Stimulated activated CD4-positive, alpha-beta T cell treated with anti-CD3 and anti-CD28 coated beads, Interleukin-15, amount 100 ng/mL, for 1 hour (primary cell): ENCODE measurements around the gene TMEM41B.
"Not testable (repeated sequence)": the region's sequence is repeated elsewhere in the genome, so short reads cannot be mapped to it uniquely, and the experiment has no call there.

Experiments used
- DNase-seq, 2 donors: peaks; one replicate each; pipeline ENCODE4 v3.0.0-alpha.2; 2020; ENCODE audit warnings: low read depth in 1 of 2, low spot score in 1 of 2

The TMEM41B gene

GRCh38 chr11:9263840-9264315 is 50.5 kb downstream of the TMEM41B start:
- DNase-seq = no peak

GRCh38 chr11:9260838-9261146 is 53.6 kb downstream of the TMEM41B start:
- DNase-seq = not testable (repeated sequence)

GRCh38 chr11:9259981-9260837 is 54.2 kb downstream of the TMEM41B start:
- no peak for DNase-seq

- not testable (repeated sequence) for DNase-seq
These were observed 56.1 kb downstream of the TMEM41B start for GRCh38 chr11:9258279-9258678.

DNA sequence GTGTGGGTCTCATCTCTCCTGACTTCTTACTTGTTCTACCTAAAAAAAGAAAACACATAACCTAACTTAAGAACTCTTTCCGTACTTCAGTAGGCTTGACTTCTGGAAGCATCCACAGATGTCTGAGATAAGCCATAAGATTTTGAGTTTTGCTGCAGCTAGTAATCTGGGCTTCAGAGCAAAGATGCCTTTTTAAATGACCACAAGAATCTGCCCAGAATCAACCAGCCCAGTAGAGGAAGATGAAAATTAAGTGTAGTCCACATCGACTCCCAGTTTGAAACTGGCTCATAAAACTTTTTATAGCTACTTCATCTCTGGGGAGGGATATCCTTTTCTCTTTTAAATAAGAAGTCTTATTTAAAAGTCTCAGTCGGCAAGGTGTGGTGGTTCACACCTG is 60.0 kb downstream of the TMEM41B start:
- no peak for DNase-seq

DNA sequence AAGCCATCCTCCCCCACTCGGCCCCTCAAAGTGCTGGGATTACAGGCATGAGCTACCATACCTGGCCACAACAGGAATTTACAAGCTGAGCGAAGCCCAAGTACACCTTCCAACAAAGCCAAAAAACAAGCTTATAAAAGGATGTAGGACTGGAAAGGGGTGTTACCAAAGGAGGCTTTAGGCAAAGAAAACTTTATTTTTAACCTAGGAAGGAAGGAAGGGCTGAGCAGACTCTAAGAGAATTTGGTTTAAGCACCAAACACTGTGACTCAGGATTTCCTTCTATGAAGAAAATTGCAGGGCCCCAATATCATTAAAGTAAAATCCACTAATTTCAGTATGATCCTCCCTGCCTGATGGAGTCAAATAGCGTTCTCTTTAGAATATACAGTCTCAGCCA is 61.3 kb downstream of the TMEM41B start:
- no peak for DNase-seq

GRCh38 chr11:9251311-9251710 is 63.1 kb downstream of the TMEM41B start:
- no peak for DNase-seq

DNA sequence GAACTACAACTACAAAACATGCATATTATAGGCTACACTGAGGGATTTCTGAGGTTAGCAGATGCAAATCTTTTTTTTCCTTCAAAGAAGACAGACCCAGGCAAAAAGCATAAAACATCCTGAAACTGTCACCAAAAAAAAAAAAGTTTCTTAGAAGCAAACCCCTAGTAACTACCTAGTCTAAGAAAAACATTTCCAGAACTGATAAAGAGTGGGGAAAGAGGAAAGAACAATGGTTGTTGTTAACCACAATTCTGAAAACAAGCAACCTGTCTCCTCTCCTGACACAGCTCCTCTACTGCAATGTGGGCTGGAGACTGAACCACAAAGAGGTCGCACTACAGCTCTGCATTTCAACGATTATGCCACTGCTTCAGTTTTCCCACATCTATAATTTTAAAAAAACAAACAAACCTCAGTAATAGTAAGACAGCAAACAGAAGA is 64.2 kb downstream of the TMEM41B start:
- no peak for DNase-seq

DNA sequence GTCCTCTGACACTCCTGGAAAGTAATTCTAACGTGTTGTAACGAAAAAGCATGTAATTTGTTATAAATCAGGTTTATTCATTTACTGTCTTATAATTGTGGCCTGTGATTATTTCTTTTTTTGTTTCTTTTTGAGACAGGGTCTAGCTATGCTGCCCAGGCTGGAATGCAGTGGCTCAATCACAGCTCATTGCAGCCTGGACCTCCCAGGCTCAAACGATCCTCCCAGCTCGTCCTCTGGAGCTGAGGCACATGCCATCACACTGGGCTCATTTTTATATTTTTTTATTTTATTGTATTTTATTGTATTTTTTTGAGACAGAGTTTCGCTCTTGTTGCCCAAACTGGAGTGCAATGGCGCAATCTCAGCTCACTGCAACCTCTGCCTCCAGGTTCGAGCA is 65.1 kb downstream of the TMEM41B start:
- DNase-seq = no peak

- DNase-seq = no peak
These were observed 66.5 kb downstream of the TMEM41B start for GRCh38 chr11:9247863-9248262.

DNA sequence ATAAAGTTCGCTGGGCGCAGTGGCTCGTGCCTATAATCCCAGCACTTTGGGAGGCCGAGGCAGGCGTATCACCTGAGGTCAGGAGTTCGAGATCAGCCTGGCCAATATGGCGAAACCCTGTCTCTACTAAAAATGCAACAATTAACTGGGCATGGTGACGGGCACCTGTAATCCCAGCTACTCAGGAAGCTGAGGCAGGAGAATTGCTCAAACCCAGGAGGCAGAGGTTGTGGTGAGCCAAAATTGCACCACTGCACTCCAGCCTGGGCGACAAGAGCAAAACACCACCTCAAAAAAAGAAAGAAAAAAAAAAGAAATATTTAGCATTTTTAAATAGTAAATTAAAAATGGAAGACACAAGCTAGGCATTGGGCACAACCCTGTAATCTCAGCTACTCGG is 78.2 kb downstream of the TMEM41B start:
- not testable (repeated sequence) for DNase-seq

GRCh38 chr11:9232482-9232881 is 81.9 kb downstream of the TMEM41B start:
- DNase-seq = no peak

- DNase-seq = no peak
These were observed 82.6 kb downstream of the TMEM41B start for GRCh38 chr11:9231848-9232177.
